GM12873 (cell line): ENCODE measurements around the gene DGKQ.

ENCODE experiments used
- CTCF ChIP-seq: IDR thresholded peaks from 2 replicates; pipeline ENCODE4 v1.5.1; 2012; ENCODE audit warnings: low read depth, mild to moderate bottlenecking, moderate library complexity, low read length, control low read depth; ENCODE audit not compliant: insufficient read depth; ENCODE audit errors: missing control alignments

DGKQ gene

GRCh38 chr4:929096-929765 lies 44.1 kb downstream of the DGKQ start:
- TF ChIP-seq CTCF = no peak

DNA sequence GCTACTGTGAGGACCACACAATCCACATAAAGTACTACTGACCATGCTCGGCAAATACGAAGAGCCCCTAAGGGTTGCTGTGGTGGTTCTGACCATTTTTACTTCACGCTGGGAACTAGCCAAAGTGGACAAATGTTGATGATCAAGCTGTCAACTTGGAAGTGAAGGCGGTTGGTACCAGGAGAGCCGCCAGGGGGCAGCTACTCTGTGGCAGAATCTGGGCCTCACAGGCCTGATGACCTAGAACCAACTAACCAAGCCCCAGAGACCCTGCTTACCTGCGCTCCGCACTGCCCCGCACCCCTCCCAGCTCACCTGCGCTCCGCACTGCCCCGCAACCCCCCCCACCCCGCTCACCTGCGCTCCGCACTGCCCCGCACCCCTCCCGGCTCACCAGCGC lies 46.8 kb downstream of the DGKQ start:
- TF ChIP-seq CTCF = peak; percentile 18

DNA sequence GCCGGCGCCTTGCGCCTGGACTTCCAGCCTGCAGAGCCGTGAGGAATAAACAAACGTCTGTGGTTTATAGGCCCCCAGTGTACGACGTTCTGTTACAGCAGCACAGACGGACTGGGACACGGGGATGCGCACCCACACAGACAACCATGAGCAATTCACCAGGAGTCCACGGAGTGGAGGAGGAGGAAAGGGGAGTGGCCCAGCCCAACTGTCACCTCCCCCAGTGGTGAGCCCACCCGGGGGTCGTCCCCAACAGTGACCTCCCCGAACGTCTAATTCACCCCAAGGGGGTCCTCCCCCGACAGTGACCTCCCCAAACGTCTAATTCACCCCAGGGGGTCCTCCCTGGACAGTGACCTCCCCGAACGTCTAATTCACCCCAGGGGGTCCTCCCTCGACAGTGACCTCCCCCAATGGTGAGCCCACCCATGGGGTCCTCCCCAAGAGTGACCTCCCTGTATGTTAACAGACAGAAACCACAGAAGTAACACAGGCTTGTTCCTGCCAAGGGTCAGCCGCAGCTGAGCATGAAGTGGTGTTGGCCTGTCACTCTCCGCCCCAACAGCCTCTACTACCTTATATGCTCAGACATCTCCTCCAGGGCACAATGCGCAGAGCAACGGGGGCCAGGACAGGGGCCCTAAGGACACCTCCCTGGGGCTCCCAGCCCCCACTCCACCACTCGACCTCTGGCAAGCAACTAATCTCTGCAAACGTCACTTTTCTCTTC lies 47.4 kb downstream of the DGKQ start:
- no peak for TF ChIP-seq CTCF

GRCh38 chr4:925171-925570 lies 48.2 kb downstream of the DGKQ start:
- no peak for TF ChIP-seq CTCF

DNA sequence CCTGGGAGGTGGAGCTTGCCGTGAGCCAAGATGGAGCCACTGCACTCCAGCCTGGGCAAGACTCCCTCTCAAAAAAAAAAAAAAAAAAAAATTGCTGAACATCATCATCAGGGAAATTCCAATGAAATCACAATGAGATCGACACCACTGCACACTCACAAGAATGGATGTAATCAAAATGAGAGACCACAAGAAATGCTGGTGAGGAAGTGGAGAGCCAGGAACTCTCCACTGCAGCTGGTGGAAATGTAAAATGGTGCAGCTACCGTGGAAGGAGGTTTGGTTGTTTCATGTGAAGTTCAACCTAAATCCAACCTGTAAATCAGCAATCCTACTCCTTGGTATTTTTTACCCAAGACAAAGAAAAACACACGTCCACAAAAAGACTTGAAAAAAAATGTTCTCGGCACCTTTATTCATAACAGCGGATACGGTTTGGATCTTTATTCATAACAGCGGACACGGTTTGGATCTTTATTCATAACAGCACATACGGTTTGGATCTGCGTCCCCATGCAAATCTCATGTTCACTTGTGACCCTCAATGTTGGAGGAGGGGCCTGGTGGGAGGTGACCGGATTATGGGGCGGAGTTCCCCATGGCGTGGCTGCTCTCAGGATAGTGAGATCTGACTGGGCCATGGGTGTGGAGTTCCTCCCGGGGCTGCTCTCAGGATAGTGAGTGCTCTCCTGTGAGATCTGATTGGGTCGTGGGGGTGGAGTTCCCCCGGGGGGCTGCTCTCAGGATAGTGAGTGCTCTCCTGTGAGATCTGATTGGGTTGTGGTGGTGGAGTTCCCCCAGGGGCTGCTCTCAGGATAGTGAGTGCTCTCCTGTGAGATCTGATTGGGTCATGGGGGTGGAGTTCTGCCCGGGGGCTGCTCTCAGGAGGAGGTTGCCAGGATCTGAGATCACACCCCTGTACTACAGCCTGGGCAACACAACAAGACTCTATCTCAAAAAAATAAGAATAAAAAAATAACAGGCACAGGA lies 49.0 kb downstream of the DGKQ start:
- TF ChIP-seq CTCF = no peak

DNA sequence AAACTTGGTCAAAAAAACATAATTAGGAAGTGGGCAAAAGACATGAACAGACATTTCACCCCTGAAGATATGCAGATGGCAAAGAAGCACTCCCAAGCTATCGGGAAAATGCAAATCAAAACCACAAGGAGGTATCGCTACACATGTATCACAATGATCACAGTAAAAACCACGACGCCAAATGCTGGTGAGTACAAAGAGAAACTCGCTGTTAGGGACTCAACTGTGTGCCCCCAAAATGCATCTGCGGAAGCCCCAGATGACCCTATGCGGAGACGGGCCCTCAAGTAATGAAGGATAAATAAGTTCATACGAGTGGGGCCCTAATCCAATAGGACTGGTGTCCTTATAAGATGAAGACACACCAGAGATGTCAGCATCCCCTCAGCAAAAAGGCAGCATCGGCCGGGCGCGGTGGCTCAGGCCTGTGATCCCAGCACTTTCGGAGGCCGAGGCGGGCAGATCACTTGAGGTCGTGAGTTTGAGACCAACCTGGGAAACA lies 51.5 kb downstream of the DGKQ start:
- TF ChIP-seq CTCF = no peak
